Stimulated activated CD4-positive, alpha-beta T cell treated with anti-CD3 and anti-CD28 coated beads, Interleukin-1b, Interleukin-23, amount 100 ng/mL, for 24 hours (primary cell): Measurements from ENCODE around the gene MIB2.
A peak's percentile ranks its signal among the peaks of the same experiment; 100 is the strongest.
"Not testable (repeated sequence)": the region's sequence is repeated elsewhere in the genome, so short reads cannot be mapped to it uniquely, and the experiment has no call there.

ENCODE experiments used
- DNase-seq, 4 experiments: peaks; one replicate each; pipeline ENCODE4 v3.0.0-alpha.2; 2020; ENCODE audit warnings: low read depth in 4 of 4, low spot score in 1 of 4

Gene MIB2

DNA sequence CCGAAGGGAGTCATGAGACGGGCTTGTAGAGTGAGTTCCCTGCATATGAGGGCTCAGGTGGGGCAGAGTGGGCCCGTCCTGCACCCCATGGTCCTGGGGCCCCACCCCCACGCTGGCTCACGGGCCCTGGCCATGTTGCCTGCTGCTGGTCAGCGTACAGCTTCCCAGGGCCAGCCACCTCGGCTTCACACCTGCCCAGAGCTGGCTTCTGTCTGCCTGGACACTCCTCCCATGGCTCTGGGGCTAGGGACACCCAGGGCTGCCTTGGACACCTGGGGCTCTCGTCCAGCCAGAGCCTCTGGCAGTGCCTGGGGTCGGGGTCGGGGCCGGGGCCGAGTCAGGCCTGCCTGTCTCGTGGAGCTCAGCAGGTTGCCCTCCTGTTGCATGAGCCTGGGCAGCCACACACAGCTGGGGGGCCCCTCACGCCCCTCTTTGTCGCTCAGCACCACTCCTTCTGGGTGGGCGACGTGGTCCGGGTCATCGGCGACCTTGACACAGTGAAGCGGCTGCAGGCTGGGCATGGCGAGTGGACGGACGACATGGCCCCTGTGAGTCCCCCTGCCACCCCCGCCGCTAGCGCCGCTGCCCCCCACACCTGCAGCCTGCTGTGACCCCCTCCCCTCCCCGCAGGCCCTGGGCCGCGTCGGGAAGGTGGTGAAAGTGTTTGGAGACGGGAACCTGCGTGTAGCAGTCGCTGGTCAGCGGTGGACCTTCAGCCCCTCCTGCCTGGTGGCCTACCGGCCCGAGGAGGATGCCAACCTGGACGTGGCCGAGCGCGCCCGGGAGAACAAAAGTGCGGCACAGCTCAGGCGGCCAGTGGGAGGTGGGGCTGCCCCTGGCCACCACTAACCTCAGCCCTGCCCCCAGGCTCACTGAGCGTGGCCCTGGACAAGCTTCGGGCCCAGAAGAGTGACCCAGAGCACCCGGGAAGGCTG, 11.2 kb downstream of the MIB2 start:
- DNase-seq = no peak

DNA sequence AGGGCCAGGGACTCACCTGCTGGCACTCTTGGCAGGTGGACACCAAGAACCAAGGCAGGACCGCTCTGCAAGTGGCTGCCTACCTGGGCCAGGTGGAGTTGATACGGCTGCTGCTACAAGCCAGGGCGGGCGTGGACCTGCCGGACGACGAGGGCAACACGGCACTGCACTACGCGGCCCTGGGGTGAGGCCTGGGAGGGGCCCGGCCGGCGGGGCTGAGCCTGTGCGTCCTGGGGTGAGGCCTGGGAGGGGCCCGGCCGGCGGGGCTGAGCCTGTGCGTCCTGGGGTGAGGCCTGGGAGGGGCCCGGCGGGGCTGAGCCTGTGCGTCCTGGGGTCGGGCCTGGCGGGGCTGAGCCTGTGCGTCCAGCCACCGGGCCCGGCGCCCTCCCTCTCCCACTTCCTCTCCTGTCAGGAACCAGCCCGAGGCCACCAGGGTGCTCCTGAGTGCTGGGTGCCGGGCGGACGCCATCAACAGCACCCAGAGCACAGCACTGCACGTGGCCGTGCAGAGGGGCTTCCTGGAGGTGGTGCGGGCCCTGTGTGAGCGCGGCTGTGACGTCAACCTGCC, 12.0 kb downstream of the MIB2 start:
- no peak for DNase-seq

DNA sequence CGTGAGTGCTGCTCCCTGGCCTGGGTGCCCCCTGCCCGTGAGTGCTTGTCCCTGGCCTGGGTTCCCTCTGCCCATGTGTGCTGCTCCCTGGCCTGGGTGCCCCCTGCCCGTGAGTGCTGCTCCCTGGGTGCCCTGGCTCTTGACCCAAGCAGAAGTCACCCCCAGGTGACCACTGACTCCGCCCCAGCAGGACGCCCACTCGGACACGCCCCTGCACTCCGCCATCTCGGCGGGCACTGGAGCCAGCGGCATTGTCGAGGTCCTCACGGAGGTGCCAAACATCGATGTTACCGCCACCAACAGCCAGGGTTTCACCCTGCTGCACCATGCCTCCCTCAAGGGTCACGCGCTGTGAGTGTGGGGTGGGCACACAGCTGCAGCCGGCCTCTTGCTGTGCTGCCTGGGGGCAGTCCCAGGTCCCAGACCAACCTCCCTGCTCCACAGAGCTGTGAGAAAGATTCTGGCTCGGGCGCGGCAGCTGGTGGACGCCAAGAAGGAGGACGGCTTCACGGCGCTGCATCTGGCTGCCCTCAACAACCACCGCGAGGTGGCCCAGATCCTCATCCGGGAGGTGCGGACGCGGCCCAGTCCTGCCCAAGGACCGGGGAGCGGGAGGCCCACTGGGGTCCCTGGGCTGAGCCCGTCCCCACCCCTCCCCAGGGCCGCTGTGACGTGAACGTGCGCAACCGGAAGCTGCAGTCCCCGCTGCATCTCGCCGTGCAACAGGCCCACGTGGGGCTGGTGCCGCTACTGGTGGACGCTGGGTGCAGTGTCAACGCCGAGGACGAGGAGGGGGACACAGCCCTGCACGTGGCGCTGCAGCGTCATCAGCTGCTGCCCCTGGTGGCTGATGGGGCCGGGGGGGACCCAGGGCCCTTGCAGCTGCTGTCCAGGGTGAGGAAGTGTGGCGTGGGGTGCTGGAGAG, 12.8 kb downstream of the MIB2 start:
- DNase-seq = no peak

DNA sequence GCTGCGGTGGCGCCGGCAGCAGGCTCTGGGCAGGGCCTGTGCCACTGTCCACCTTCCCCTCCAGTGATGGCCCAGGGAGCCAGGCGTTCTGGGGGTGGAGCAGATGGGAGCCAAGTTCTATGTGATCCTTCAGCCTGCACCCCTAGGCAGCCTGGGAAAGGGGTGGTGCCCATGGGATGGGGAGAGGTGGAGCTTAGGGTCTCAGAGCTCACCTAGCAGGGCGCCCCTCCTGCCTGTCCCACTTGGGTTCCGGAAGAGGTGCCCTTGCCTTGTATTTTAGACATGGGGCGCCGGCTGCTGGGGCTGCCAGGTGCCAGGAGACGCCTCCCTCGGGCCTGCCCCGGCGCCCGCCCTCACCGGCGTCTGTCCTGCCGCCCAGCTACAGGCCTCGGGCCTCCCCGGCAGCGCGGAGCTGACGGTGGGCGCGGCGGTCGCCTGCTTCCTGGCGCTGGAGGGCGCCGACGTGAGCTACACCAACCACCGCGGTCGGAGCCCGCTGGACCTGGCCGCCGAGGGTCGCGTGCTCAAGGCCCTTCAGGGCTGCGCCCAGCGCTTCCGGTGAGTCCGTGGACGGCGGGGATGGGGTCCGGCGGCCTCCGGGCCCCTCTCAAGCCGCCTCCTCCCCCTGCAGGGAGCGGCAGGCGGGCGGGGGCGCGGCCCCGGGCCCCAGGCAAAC, 13.6 kb downstream of the MIB2 start:
- DNase-seq = peak in 1 of 4 experiments; percentile 25

DNA sequence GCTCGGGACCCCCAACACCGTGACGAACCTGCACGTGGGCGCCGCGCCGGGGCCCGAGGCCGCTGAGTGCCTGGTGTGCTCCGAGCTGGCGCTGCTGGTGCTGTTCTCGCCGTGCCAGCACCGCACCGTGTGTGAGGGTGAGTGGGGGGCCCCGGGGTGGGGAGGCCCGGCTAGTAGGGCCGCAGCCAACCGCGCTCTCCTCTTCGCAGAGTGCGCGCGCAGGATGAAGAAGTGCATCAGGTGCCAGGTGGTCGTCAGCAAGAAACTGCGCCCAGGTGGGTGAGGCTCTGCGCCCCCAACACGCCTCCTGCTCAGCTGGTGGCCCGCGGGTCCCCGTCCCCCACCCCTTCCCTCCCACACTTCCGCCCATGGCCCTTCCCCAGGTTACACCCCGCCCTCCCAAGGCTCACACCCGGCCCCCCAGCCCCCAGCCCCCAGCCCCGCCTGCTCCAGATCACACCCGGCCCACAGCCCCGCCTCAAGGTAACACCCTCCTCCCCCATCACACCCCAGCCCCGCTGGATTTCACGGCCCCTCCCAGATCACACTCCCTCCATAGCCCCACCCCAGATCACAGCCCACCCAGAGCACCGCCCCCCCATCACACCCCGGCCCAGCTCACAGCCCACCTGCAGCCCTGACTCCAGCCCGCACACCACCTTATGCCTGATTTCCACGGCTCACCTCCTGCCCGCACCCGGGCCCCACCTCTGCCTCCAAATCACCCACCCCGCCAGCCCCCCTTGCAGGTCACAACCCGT, 14.3 kb downstream of the MIB2 start:
- DNase-seq = peak in 2 of 4 experiments; percentile 31 to 39

DNA sequence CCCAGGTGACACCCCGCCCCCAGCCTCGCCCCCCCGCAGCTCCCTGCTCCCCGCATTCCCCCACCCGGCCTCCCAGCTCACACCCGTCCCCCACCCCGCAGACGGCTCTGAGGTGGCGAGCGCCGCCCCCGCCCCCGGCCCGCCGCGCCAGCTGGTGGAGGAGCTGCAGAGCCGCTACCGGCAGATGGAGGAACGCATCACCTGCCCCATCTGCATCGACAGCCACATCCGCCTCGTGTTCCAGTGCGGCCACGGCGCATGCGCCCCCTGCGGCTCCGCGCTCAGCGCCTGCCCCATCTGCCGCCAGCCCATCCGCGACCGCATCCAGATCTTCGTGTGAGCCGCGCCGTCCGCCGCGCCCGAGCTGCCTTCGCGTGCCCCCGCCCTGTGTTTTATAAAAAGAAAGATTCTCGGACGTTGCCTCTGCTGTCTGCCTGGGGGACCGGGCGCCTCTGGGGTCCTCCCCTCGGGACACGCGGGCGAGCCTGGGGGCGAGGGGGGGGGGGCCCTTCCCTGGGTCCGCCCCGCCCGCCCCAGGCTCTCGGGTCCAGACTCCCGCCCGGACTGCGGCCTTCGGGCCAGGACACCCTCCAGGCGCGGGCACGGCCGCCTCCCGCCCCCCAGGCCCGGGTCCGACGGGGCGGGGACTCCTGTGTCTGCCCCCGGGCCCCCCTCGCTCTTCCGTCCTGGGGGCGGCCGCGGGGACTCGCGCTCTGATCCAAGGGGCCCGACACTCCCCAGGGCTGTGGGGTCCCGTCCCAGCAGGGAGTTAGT, 15.1 kb downstream of the MIB2 start:
- peak; percentile 63 to 86 (median 77) for DNase-seq

DNA sequence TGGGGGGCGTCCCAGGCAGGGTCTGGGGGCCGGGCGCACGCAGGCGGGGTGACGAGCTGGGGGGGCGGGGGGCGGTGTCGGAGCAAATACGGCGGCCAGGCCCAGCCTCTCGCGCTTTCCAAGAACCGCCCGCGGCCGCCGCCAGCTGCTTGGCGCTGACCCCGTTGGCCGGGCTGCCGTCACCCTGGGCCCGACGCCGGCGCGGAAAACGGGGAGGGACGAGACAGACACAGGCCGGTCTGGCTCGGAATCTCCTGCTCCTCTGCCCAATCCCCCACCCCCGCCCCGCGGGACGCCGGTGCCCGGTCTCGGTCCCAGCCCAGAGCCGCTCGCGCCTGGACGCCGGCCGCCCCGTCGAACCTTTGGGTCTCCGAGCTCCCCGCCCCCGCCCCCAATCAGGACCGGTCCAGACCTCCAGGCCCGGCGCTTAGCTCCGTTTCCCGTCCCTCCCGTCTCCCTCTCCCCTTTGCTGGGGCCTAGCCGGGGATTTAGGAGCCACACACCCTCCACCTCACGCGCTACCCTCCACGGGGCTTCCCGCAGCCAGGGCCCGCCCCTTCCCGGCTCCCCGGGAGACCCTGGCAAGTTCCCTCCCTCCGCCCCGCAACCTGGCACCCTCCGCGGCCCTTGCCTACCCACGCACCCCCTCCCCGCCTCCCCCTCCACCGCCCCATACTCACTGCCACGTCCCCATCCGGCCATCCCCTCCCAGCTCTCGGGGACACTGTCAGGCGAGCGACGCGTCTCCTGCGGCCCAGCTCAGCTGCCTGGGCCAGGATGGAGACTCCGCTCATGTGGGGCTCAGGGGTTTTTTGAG, 15.9 kb downstream of the MIB2 start:
- no peak for DNase-seq

DNA sequence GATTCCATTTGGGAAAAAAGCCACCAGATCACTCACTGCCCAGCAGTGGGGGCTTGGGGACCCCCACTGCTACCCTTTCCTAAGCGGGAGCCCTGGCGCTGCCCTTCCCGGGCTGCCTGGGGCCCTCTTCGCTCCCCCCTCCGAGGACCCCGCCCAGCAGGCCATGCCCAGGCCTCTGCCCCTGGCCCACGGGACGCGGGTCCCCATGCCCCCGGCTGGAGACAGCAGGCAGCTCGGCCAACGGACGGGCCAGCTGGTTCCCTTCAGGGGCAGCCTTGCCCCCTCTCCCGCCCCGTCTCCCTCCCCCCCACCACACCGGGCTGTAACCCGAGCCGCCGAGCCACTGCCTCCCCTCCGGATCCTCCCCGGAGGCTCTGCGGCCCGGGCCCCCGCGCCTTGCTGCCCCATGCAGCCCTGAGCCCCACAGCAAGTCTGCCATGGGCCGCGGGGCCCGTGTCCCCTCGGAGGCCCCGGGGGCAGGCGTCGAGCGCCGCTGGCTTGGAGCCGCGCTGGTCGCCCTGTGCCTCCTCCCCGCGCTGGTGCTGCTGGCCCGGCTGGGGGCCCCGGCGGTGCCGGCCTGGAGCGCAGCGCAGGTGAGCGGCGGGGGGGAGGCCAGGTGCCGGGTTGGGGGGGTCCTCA, 16.6 kb downstream of the MIB2 start, which contains the start of gene MMP23B:
MMP23B (plus strand) TSS at position 392 of the 639 bp plus-strand sequence; CDS start at position 438, 46 bp downstream.
- no peak for DNase-seq

DNA sequence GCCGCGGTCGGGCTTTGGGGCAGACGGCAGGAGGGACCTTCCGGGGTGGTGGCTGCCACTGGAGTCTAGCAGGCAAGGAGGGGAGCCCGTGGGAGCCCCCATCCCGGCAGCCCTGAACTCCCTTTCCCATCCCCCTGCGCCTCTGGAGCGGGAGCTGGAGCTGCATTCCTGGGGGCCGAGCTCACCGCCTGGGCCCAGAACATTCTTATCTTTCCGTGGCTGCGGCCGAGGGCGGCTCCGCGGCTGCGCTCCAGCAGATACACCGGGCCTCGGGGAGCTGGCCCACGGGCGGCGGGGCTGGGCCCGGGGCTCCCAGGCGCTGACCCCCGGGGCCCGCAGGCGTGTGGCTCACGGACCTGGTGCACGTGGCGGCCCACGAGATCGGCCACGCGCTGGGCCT, 18.1 kb downstream of the MIB2 start:
- DNase-seq = not testable (repeated sequence)

DNA sequence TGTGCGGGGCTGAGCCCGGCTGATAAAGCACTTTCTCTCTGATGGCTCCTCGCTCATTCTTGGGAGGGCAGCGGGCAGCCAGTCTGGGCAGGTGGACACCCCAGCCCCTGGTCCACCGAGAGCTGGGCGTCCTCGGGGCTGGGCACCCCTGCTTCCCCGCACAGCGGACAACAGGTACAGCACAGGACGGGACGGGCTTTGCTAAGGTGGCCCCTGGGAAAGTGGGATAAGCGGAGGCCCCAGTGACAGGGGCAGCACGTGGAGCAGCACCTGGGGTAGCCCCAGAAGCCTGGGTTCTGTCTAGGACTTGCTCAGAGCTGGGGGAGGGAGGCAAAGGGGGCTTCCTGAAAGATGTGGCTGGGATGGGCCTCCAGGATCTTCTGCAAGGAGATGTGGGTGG, 19.3 kb downstream of the MIB2 start:
- not testable (repeated sequence) for DNase-seq

DNA sequence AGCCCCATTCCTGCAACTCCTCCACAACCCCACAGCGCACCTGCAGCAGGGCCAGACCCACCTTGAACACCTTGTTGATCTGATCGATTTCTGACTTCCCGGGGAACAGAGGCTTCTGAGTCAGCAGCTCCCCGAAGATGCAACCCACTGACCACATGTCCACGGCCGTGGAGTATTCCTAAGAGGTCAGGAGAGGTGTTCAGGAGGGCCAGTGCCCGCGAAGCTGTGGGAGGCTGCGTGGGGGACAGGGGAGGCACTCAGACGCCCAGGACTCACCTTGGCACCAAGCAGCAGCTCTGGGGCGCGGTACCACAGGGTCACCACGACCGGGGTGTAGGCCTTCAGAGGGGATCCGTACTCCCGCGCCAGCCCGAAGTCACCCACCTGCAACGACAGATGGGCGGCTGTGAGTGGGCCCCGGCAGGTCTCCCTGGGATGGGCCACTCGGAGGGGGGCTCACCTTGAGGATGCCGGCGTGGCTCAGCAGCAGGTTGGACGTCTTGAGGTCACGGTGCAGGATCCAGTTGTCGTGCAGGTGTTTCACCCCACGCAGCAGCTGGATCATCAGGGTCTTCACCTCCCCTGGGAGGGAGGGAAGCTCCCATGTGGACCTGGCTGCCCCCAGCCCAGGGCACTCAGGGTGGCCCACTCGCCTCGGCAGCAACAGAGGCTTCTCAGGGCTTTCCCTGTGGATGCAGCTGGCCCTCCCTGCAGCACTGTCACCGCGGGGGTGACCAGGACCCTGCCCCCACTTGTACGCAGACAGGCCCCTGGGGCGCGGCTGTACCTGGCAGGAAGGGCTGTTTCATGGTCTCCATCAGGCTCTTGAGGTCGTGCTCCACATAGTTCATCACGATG, 21.6 kb downstream of the MIB2 start:
- not testable (repeated sequence) for DNase-seq

DNA sequence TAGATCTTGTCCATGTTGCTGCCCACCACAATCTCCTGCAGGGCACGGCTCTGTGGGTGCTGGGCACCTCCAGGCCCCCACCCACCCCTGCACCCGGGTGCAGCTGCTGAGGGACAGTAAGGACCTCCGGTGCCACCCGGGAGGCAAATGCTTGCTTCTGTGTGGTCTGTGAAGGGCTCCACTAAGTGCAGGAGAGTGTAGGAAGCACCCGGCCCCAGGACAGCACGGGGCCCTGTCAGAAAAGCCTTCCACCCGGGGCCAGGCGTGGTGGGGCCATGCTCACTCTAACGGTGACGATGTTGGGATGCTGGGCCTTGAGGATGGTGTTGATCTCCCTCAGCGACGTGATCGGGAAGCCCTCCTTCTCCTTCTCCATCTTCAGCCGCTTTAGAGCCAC, 22.2 kb downstream of the MIB2 start:
- not testable (repeated sequence) for DNase-seq

DNA sequence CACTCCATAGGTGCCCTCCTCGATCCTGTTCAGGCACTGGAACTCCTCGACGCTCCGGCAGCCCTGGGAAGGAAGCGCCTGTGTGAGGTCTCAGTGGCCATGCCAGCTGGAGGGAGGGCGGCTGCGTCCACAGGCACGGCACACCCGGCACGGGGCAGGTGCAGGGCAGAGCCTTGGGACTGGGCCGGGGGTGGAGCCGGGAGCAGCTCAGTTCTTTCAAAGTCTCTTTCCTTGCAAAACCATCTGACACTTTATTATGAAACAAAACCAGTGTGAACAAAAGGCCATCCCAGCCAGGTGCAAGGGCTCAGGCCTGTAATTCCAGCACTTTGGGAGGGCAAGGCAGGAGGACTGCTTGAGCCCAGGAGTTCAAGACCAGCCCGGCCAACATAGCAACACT, 23.2 kb downstream of the MIB2 start:
- not testable (repeated sequence) for DNase-seq

DNA sequence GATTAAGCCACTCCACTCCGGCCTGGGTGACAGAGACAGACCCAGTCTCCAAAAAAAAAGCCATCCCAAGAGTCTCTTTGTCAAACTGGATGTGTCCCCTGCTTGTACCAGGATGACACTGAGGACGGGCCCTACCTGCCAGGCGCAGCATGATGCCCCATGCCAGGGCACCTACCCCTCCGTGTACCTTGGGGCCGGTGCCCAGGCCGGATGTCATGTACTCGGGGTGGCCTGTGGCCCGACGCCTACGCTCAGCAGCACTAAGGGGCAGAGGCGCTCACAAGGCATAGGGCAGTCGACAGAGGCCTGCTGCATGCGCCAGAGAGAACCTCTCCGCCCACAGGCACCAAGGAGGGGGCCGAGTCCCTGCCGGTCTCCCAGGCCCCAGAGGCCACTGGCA, 24.1 kb downstream of the MIB2 start:
- not testable (repeated sequence) for DNase-seq

DNA sequence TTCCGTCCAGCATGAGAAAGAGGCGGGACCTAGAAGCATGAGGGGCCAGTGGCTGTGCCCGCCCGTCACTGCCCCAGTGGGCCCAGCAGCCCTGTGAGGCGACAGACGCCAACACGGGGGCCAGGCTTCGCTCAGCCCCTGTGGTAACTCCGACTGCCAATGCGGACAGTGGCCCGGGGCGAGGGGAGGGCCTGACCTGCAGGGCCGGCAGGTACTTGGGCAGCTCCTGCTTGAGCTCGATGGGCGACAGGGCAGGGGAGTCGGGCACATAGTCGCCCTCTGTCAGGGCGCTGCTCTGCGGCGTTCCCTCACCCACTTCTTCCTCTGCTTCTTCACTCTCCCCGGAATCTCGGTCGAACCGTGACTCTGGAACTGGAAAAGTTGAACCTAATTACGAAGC, 24.8 kb downstream of the MIB2 start:
- DNase-seq = not testable (repeated sequence)

DNA sequence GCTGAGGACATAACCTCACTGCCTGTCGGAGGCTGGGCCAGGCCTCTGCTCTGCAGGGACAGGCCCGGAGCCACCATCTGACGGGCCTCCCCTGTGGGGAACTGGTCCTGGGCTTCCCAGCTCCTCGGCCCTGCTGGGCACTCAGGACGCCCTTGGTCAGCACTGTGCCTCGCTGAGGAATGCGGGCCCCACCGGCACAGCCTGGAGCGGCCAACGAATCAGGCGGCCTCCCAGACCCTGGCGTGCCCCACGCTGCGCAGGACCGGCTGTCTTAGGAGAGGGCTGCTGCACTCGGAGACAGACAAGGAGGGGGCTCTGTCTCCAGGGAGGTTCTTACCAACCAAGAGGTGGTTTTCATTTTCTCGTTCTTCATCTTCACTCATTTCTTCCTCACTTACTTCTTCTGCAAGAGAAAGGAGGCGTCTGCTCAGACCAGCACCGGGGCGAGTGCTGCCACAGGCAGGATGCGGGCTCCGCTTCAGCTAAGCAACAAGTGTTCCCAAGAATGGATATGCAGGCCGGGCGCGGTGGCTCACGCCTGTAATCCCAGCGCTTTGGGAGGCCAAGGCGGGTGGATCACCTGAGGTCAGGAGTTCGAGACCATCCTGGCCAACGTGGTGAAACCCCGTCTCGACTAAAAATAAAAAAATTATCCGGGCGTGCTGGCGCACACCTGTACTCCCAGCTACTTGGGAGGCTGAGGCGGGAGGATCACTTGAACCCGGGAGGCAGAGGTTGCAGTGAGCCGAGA, 25.6 kb downstream of the MIB2 start:
- DNase-seq = not testable (repeated sequence)
